Spleen (tissue), 7 donors: ENCODE results near the gene LSM5.

ENCODE experiments used
- POLR2A ChIP-seq, 3 donors: fragments of 450-650 bp; IDR thresholded peaks; one replicate each; pipeline ENCODE4 v1.5.1; 2017; ENCODE audit warnings: antibody characterized with exemption in 3 of 3, mild to moderate bottlenecking in 1 of 3
- POLR2AphosphoS5 ChIP-seq, 3 donors: sonication (generic); formaldehyde crosslinking; IDR thresholded peaks; one replicate each; pipeline ENCODE4 v1.5.1; 2017; ENCODE audit warnings: antibody characterized with exemption in 3 of 3
- TF ChIP-seq, protein P1 (sequence below), 11 experiments: fragments of 200-600 bp in 7 of 11; fragments of 450-650 bp in 4 of 11; sonication (generic) in 4 of 11; IDR thresholded peaks in 8 of 11; conservative IDR thresholded peaks in 3 of 11; 1 replicate in 7 of 11; 2 replicates in 4 of 11; pipeline versions ENCODE4 v1.4.0 to v1.8.0; 2016 to 2021; ENCODE audit warnings: antibody characterized with exemption in 11 of 11, inconsistent platforms in 4 of 11, mild to moderate bottlenecking in 1 of 11
- donor health status: DM: no; HTN: no; CAD: no; lungs with moderate emphysema.
- donor health status: DM: no; HTN: no; CAD: no.
- donor health status: DM: no; HTN: no; CAD: no.

DNA sequence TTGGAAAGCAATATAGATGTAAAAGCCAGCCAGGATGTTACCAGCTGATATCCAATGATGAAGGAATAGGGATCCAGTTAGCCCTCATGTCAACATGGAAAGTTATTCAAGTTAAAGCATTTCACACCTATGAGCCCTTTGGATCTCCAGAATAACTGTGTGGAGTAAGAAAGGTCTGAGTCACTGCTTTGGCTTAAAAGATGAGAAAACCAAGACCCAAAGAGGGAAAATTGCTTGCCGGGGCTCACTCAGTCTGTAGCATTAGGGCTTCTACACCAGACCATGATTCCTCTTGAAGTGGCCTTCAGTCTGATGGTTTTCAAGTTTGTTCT is 12.6 kb downstream of the LSM5 start:
- TF ChIP-seq, protein P1, sequence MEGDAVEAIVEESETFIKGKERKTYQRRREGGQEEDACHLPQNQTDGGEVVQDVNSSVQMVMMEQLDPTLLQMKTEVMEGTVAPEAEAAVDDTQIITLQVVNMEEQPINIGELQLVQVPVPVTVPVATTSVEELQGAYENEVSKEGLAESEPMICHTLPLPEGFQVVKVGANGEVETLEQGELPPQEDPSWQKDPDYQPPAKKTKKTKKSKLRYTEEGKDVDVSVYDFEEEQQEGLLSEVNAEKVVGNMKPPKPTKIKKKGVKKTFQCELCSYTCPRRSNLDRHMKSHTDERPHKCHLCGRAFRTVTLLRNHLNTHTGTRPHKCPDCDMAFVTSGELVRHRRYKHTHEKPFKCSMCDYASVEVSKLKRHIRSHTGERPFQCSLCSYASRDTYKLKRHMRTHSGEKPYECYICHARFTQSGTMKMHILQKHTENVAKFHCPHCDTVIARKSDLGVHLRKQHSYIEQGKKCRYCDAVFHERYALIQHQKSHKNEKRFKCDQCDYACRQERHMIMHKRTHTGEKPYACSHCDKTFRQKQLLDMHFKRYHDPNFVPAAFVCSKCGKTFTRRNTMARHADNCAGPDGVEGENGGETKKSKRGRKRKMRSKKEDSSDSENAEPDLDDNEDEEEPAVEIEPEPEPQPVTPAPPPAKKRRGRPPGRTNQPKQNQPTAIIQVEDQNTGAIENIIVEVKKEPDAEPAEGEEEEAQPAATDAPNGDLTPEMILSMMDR (IDR thresholded peaks at IDR 0.05 in 8 of 11, conservative IDR thresholded peaks at IDR 0.05 in 3 of 11): no peak
- TF ChIP-seq POLR2A (IDR thresholded peaks at IDR 0.05) (no peak), POLR2AphosphoS5 (IDR thresholded peaks at IDR 0.05) (no peak)
